ENCODE data around the gene ADGRL3.
"Not testable (repeated sequence)": the region's sequence is repeated elsewhere in the genome, so short reads cannot be mapped to it uniquely, and the experiment has no call there.

Gene ADGRL3

GRCh38 chr4:61207156-61207555, 7.0 kb downstream of the ADGRL3 start:
- DNase-seq: not testable (repeated sequence)

- no peak for DNase-seq
Measured at GRCh38 chr4:61210186-61210939, 10.2 kb downstream of the ADGRL3 start.

DNA sequence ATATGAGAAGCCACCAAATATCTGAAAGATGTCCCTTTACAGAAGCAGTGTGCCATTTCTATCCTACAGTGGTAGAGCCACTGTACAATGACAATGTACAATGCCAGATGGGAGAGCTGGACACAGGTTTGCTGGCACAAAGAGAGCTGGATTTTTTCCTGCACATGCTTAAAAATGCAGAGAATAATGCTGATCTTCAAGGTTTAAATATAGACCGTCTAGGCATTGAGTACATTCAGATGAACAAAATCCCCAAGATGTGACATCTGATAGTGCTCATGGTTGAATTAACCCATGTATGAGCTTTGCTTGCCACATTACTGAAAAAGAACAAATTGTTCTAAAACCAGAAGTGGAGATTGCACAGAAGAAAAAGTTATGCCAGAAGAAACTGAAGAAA, 11.7 kb downstream of the ADGRL3 start:
- DNase-seq: no peak

DNA sequence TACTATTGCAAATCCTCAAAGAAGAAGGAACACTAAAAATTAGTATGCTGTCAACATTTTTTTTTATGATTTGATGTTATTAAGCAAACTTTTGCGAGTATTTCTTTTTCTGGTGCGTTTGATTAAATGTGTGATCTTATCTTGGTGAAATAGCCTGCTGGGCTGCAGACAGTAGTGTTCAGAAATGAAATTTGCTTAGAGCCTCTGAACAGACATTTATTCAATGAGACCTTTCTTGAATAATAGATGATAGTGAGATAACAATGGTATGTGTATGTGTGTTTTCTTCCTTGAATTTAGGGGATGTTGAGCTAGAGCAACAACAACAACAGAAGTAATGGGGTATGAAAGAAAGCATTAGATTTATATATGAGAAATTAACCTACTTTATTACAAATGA, 12.7 kb downstream of the ADGRL3 start:
- no peak for DNase-seq

DNA sequence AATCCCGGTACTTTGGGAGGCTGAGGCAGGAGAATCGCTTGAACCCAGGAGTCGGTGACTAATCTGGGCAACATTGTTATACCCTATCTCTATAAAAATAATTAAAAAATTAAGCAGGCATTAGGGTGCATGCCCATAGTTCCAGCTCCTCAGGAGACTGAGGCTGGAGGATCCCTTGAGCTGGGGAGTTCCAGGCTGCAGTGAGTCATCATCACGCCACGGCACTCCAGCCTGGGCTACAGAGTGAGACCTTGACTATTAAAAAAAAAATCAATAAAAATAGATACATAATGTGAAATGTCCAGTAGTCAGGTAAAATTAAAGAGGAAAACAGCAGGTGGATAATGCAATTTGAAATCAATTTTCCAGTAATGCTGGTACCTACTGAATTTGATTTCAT, 14.6 kb downstream of the ADGRL3 start:
- DNase-seq: no peak

GRCh38 chr4:61217222-61217621, 17.1 kb downstream of the ADGRL3 start:
- DNase-seq: no peak

- no peak for DNase-seq
Measured at GRCh38 chr4:61220556-61220955, 20.4 kb downstream of the ADGRL3 start.

- no peak for DNase-seq
Measured at GRCh38 chr4:61223385-61223784, 23.3 kb downstream of the ADGRL3 start.

DNA sequence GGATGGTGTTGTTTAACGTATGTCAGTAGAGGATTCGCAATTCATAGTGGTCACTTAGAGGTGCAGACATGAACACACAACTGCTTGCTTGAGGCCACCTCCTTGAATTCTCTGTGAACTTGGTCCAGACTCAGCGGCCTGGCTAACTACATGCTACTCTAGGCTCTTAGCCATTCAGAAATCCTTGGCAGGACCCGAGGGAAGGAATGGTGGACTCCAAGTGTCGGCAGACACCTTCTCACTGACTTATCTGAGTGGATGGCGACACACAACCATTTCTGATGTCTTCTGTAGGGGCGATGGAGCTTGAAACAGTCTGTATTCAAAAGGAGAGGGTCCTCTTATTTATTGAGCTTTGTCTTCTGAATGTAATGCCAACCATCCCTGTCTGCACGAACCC, 24.4 kb downstream of the ADGRL3 start:
- DNase-seq: no peak

DNA sequence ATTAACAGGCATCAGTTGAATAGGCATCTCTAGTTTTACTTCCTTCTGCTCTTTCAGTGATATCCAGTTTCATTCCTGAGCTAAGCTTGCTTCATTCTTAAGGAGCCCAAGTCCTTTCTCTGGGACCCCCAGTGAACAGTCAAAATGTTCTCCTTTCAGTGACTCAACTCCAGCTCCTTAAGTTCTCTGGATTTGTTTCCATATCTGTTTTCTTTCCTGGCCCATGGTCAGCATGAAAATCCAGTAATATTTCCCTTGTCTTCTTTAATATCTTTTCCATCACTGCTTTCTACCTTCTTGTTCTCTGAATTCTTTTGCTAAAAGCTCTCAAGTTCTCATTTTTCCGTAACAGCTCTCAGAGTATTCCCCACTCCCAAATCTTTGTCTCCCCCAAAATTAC, 25.5 kb downstream of the ADGRL3 start:
- DNase-seq: no peak

DNA sequence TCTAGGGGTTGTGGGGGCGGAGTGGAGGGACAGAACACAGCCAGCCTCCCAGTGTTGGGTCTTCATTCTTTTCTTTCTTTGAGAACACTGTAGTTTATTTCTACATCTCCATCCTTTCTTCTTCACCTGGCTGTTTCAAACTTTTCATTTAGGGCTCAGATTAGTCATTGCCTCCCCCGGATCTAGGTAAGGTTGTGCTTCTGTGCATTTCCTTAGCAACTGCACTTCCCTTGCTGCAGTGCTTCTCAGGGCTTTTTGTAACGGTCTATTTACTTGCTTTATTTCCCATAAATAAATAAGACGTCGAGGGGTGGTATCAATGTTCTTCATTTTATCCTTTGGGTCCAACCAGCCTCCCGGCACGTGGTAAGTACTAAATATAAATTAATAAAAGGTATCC, 31.3 kb downstream of the ADGRL3 start:
- no peak for DNase-seq

GRCh38 chr4:61239250-61239649, 39.1 kb downstream of the ADGRL3 start:
- no peak for DNase-seq

DNA sequence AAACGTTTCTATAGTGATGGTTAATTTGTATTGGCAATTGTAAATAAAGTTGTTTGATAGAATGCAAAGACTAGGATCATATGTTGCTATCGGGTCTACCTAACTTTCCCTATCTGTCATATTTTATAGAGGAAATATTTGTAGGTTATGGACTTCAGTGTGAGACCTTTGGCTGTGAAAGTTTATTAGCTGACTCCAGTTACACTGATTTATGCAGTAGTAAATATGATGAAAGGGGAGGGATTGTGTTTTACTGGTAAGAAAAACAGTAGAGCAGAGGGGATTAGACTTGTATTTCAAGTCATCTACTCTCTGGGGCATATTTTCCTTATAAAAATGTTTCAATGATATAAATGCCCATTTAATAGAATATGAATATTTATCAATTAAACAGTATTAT, 43.8 kb downstream of the ADGRL3 start:
- DNase-seq: no peak

DNA sequence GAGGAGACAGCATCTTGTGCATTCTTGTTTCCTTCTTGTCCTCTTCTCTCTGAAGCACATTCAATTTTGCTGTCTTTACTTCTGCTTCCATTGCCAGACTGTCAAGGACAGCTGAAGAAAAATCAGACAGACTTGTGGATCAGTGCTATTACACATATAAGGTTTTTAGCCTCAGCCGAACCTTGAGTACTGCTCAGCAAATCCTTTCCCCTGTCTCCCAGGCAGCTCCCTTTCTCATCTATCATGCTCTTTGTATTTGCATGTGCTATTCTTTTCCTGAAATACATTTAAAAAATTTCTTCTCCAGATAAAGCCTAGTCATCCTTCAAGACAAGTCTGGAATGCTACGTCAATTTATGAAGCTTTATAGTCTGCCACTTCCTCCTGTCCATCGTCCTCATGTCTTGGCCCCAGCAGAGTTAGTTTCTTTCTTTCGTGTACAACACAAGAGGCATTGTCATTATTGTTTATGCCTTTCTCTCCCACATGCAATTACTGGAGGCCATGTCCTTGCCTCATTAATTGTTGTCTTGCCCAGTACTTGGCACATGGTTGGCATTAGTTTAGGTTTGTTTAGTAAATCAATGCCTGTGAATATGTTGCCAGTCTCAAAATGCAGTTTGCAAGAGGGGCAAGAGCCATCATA, 45.1 kb downstream of the ADGRL3 start:
- DNase-seq: no peak

- DNase-seq: no peak
Measured at GRCh38 chr4:61246034-61246433, 45.9 kb downstream of the ADGRL3 start.

DNA sequence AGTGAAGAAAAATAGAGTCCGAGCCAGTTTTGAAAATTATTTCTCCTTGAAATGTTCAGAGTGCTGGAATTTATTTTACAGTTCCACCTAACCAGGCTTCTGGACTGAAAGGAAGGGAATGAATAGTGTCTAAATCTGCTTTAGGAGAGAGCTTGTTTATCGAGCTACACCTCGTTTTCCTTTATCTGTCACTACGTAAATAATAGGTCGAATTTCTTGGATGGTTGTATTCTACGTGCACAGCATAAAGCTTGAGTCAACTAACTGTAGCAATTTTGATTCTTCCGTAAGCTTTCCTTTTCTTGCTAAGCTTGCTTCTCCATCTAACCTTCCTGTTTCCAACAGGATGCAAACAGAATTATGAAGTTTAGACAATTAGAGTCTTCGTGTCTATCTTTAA, 48.6 kb downstream of the ADGRL3 start:
- DNase-seq: no peak

- DNase-seq: no peak
Measured at GRCh38 chr4:61251129-61251528, 51.0 kb downstream of the ADGRL3 start.

GRCh38 chr4:61254406-61254805, 54.3 kb downstream of the ADGRL3 start:
- no peak for DNase-seq

DNA sequence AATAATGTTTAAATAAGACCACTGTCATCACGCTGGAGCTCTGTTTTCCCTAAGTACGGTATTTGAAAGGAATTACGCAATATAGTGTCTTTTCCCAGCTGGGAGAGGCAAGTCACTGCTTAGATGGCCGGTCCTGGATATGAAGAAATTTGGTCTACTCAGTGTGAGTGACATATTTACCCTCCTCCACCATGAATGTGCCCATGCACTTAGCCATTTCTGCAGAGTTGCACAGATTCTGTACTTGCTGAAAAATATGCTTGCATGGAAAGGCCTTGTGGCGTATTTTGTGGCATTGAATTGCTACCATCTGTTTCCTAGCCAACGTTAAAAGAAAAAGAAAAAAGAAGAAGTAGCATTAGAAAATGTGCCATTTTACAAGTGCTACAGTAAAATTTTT, 73.1 kb downstream of the ADGRL3 start:
- no peak for DNase-seq

GRCh38 chr4:61274286-61274685, 74.2 kb downstream of the ADGRL3 start:
- DNase-seq: no peak

DNA sequence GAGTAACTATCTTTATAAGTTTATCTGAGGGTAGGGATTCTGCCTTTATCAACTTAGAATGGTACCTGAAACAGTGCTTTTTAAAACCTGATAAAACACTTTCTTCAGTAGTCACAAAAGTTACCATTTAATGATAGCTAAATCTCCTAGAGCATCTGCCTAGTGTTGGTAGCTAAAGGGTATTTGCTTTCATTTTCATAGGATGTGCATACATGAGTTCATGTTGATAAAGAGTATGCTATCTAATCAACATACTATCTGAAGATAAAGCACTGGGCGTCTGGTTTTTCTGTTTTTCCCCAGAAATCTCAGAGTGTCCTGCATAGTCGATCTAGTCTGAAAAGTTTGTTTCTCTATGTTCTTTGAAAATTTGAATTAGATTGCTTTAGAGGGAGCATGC, 75.1 kb downstream of the ADGRL3 start:
- DNase-seq: no peak

DNA sequence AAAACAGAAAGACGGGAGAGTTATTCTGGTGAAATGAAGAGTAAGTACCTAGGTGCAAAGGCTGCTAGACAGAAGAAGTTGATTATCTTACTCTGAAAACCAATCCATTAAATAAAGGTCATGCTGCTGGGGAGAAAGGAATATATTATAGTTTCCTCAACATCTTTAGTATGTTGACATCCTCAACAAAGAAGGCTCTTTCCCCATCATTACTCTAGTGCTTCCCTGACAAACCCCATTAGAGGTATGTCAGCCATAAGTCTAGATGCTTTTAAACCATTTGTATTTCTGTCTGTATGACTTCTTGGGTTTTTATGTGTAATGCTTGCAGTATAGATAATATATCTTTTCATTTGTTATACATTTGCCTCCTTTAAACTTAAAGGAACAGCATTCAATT, 75.9 kb downstream of the ADGRL3 start:
- no peak for DNase-seq

GRCh38 chr4:61277785-61278760, 77.9 kb downstream of the ADGRL3 start:
- no peak for DNase-seq

DNA sequence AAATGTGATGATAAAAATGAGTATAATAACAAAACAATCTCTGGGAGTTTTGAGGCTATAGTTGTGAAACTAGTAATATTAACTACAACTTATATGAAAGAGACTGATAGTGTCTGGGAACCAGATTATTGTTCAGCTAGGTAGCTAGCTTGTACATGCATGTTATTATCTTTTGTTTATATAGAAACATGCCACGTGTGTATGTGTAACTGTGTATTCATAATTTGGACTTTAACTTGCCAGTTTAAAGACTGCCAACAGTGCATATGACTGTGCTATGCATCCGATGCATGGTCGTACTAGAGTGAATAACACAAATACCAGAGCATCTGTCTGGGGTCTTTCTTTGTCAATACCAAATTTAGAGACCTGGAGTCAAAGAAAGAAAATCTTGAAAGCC, 92.2 kb downstream of the ADGRL3 start:
- no peak for DNase-seq

Data from stimulated activated CD4-positive, alpha-beta T cell treated with anti-CD3 and anti-CD28 coated beads, Interleukin-4, amount 100 ng/mL, for 24 hours (primary cell).